GM19468 (cell line): ENCODE measurements around the gene TMEM80.
"Not testable (repeated sequence)": the region's sequence is repeated elsewhere in the genome, so short reads cannot be mapped to it uniquely, and the experiment has no call there.

Experiments
- ATAC-seq: cut with Tn5 transposase; IDR thresholded peaks from one replicate; pipeline ENCODE4 v1.9.1; 2021; ENCODE audit warnings: mild to moderate bottlenecking, moderate library complexity, moderate number of reproducible peaks; ENCODE audit not compliant: unreplicated experiment; ENCODE audit errors: extremely low read depth

TMEM80 gene

GRCh38 chr11:679271-680207, 16.1 kb upstream of the TMEM80 start:
- ATAC-seq, result no peak

- ATAC-seq, result no peak
Measured at GRCh38 chr11:680476-680875, 15.1 kb upstream of the TMEM80 start.

GRCh38 chr11:680970-681369, 14.6 kb upstream of the TMEM80 start:
- ATAC-seq, result no peak

GRCh38 chr11:686451-687243, 9.0 kb upstream of the TMEM80 start:
- ATAC-seq, result no peak

GRCh38 chr11:687751-688150, 7.9 kb upstream of the TMEM80 start:
- no peak for ATAC-seq

GRCh38 chr11:688681-689080, 6.9 kb upstream of the TMEM80 start:
- ATAC-seq, result no peak

- ATAC-seq, result no peak
Measured at GRCh38 chr11:689625-690024, 6.0 kb upstream of the TMEM80 start.

- ATAC-seq, result not testable (repeated sequence)
Measured at GRCh38 chr11:690244-690643, 5.4 kb upstream of the TMEM80 start.

- ATAC-seq, result no peak
Measured at GRCh38 chr11:690738-691633, 4.6 kb upstream of the TMEM80 start.

- ATAC-seq, result no peak
Measured at GRCh38 chr11:691710-692590, 3.7 kb upstream of the TMEM80 start.

- ATAC-seq, result no peak
Measured at GRCh38 chr11:692824-693414, 2.7 kb upstream of the TMEM80 start.

- ATAC-seq, result no peak
Measured at GRCh38 chr11:693415-693831, 2.2 kb upstream of the TMEM80 start.

GRCh38 chr11:693887-694562, 1.6 kb upstream of the TMEM80 start:
- ATAC-seq, result no peak

GRCh38 chr11:694563-695287, 891 bp upstream of the TMEM80 start, which contains the start of gene DEAF1:
TSS of gene DEAF1 (minus strand) at chr11:695222. CDS start at chr11:695047, 175 bp downstream.
- ATAC-seq, result peak; percentile 56

GRCh38 chr11:695288-695537, 403 bp upstream of the TMEM80 start:
- no peak for ATAC-seq

- ATAC-seq, result no peak
Measured at GRCh38 chr11:696955-697491, 1.4 kb downstream of the TMEM80 start.

- ATAC-seq, result no peak
Measured at GRCh38 chr11:697811-698311, 2.2 kb downstream of the TMEM80 start.
